22Rv1 (cell line): ENCODE data around the gene ZFR2.

Source experiments
- H3K27ac ChIP-seq: fragments of 450-650 bp; 2 replicates; pipeline ENCODE4 v1.5.1; 2017
- CTCF ChIP-seq: fragments of 450-650 bp; IDR thresholded peaks from 2 replicates; pipeline ENCODE4 v1.5.1; 2017; ENCODE audit warnings: mild to moderate bottlenecking
- ZFX ChIP-seq: fragments of 450-650 bp; IDR thresholded peaks from 2 replicates; pipeline ENCODE4 v1.6.1; 2017; ENCODE audit warnings: antibody characterized with exemption, borderline replicate concordance

ZFR2 gene

GRCh38 chr19:3868770-3869456 is at the start of gene ZFR2:
TSS of gene ZFR2 (minus strand) at chr19:3869038. CDS start at chr19:3869017, 21 bp downstream.
- no peak within 1 kb of the TSS for H3K27ac ChIP-seq
- TF ChIP-seq ZFX (no peak), CTCF (no peak)

GRCh38 chr19:3916033-3916432 is 47.2 kb upstream of the ZFR2 start:
- TF ChIP-seq ZFX (no peak), CTCF (no peak)
- H3K27ac ChIP-seq = no peak overlapping the region

DNA sequence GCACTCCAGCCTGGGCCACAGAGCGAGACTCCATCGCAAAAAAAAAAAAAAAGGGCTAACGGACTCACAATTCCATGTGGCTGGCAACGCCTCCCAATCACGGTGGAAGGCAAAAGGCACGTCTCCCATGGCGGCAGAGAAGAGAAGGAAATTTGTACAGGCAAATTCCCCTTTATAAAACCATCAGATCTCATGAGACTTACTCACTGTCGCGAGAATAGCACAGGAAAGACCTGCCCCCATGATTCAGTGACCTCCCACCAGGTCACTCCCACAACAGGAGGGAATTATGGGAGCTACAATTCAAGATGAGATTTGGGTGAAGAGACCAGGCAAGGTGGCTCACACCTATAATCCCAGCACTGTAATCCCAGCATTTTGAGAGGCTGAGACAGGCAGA is 45.4 kb upstream of the ZFR2 start:
- no peak for TF ChIP-seq ZFX
- TF ChIP-seq CTCF = no peak
- H3K27ac ChIP-seq = no peak overlapping the region

- TF ChIP-seq CTCF (no peak), ZFX (no peak)
- no peak overlapping the region for H3K27ac ChIP-seq
Measured at GRCh38 chr19:3910105-3910504, 41.3 kb upstream of the ZFR2 start.

DNA sequence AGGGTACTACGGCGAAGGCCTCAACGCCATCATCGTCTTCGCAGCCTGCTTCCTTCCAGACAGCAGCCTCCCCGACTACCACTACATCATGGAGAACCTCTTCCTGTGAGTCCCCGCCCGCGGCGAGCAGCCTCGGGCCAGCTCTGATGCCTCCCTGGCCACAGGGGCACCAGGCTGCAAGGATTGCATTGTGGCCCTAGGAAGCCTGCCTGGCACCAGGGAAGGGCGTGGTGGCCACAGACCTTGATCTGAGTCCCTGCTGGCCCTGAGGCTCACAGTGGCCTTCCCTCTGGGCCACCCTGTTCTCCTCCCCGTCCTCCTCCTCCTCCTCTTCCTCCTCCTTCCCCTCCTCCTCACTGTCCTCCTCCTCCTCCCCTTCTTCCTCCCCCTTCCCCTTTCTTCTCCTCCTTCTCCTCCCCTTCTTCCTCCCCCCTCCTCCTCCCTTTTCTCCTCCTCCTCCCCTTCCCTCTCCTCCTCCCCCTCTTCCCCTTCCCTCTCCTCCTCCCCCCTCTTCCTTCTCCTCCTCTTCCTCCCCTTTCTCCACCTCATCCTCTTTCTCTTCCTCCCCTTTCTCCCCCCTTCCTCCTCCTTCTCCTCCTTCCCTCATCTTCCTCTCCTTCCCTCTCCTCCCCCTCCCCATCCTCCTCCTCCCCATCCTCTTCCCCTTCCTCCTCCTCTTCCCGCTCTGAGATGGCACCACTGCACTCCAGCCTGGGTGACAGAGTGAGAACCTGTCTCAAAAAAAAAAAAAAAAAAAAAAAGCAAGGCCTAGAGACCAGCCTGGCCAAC is 39.6 kb upstream of the ZFR2 start:
- TF ChIP-seq ZFX (no peak), CTCF (no peak)
- H3K27ac ChIP-seq = no peak overlapping the region

GRCh38 chr19:3907626-3908265 is 38.9 kb upstream of the ZFR2 start:
- TF ChIP-seq CTCF = no peak
- TF ChIP-seq ZFX = no peak
- no peak overlapping the region for H3K27ac ChIP-seq

DNA sequence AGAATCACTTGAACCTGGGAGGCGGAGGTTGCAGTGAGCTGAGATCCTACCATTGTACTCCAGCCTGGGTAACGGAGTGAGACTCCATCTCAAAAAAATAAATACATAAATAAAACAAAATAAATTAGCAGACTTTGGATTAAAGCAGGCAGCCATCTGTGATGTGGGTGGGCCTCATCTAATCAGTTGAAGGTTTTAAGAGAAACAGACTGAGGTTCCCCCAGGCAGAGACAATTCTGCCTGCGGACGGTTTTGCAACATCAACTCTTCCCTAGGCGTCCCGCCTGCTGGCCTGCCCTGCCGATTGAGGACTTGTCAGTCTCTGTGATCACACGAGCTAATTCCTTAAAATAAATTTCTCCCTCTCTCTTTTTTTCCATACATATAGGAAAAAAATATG is 35.4 kb upstream of the ZFR2 start:
- H3K27ac ChIP-seq = no peak overlapping the region
- TF ChIP-seq CTCF (no peak), ZFX (no peak)
